DMS114 treated with DMSO at 0.1 percent for 48 hours (cell line): Measurements from ENCODE around the gene ADGRG7.
A peak's percentile ranks its signal among the peaks of the same experiment; 100 is the strongest.

Experiments used
- DNase-seq: peaks from one replicate; lab custom pipeline; 2025; ENCODE audit not compliant: unreplicated experiment; lab: John Stamatoyannopoulos, UW

Gene ADGRG7

DNA sequence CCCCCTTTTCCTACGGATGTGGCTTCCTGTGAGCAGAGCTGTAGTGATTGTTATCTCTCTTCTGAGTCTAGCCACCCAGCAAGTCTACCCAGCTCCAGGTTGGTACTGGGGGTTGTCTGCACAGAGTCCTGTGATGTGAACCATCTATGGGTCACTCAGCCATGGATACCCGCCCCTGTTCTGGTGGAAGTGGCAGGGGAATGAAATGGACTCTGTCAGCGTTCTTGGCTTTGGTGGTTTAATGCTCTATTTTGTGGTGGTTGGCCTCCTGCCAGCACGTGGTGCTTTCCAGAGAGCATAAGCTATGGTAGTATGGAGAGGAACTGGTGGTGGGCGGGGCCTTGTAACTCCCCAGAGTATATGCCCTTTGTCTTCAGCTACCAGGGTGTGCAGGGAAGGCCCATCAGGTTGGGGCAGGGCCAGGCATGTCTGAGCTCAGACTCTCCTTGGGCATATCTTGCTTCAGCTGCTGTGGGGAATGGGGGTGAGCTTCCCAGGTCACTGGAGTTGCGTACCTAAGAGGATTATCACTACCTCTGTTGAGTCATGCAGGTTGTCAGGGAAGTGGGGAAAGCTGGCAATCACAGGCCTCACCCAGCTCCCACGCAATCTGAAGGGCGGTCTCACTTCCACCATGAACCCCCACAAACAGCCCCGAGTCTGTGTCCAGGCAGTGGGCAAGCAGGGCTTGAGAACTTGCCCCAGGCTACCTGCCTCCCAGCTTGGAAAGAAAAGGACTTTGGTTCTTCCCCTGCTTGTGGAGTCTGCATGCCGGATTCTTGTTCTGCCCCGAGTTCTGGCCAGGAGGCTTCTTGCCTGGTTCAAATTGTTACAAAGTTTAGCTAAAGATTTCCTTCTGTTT lies 9.0 kb upstream of the ADGRG7 start:
- DNase-seq = no peak

DNA sequence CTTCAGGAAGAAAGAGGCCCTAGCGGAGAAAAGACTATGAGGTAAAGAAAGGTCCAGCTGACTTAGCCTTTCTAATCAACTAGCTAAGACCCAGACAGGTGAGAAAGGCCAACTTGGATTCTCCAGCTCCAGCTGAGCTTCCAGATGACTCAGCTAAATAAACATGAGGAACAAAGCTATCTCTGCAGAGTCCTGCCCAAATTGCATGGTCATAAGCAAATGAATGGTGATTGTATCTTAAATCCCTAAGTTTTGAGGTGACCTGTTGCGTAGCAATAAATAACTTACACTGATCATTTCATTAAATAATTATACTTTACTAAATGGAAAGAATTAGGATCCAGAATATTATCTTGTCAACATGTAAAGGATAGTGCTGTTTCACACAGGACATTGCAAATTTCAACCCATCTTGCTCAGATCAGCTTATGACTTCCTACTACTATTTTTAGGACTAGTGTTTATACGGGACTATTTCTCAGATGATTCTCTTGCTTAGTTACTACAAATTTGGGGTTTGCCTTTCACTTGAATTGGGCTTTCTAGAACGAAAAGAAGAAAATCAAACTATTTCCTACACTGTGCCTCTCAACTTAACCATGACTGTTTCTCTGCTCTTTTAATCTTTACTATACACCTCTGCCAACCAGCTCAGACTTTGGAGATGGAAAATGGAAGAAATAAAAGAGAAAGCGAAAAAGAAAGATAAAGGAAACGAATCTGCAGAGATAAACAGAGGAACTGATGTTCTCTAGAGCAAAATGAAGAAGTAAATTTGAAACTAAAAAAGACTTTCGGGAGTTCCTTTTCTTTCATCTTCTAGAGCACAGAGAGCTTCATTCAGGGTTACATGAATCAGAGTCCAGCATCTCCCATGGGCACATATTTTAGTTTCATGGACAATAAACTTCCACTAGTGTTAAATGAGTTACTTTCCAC lies 6.6 kb upstream of the ADGRG7 start:
- DNase-seq = no peak

DNA sequence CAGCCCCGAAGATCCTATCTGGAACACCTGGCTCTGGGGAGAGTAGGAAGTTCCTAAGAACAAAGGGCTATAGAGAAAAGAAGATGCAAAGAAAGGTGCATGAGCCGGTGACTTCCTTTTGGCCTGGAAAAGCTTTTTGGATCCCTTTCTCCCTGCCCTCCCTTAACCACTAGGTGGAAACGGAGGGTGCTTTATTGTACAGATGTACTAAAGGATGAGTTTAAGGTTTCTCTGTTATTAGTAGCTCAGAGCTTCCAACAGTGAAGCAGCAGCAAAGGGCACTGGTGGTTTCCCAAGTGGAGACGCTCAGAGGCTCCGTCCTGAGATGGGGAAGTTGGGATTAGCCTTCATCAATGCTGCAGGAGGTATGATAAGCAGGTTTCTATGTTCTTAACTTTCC lies 5.9 kb upstream of the ADGRG7 start:
- peak; percentile 11 for DNase-seq

DNA sequence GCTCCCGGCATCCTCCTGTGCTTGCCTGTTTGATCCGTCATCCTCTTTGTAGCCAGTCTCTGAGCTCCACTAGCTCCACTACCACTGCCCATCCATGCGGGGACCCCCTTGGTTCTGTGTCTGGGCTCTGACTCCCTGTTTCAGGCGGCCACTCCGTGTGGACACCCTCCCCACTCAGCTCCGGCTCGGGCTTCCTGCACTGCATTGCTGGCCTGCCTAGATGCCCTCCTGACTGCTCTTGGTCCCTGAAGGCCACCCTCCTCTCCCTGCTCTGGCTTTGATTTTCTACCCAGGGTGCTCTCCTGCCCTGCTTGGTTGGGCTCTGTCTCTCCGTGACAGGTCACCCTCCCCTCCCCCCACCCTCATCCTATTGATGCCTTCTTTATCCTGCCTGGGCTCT lies 4.0 kb upstream of the ADGRG7 start:
- no peak for DNase-seq

DNA sequence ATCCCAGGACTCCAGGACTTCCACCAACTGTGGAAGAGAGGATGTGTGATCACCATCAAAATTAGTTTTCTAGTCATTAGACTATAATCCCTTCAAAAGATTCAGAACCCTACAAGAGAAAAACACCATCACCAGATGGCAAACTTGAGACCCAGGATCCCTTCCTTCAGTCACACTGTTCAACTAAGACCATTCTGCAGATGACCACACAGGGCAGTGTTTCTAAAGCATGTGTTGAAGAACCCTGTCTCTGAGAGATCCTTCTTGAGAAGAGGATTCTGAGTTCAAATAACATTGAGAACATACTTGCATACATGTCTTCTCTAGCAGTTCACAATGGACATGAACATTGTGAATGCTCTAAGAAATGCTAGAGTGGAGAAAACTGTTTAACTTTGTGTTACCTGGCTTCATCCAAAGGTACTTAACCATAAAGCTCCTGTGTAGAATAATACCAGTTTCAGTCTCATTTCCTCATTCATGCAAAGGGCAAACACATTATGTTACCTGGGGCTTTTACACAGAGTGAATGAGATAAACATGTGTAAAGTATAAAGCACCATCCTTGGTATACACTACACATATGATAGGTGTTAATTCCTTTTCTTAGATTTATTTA lies 2.4 kb upstream of the ADGRG7 start:
- no peak for DNase-seq

DNA sequence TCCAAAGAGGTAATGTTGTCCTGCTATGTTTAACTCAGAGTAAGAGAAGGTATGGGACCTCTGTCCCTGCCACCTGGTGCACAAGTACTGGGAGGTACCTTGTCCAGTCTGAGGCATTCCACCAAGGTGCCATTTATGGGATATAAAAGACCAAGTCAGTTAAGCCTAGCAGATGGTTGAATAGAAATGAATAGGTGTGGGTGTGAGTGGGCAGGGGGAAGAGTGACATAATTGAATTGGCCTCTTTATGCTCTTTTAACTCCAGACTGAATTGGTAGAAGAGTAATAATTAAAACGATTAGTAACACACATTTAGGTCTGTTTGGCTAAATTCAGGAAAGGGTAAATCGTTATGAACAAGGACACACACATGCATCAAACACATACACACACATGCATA lies 562 bp downstream of the ADGRG7 start:
- DNase-seq = no peak

DNA sequence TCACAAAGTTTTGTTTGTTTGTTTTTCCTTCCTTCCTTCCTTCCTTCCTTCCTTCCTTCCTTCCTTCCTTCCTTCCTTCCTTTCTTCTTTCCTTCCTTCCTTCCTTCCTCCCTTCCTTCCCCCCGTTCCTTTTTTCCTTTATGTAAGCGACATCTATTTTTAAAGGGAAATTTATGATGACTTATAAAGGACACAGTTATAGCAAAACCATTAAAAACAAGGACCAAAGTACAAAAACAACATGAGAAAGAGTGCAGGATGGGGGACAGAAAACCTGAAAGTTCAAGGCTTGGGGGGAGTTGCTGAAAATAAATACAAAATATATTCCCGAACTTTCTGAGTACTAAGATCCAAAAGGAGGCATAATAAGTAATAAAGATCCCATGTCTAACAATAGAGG lies 1.8 kb downstream of the ADGRG7 start:
- no peak for DNase-seq

DNA sequence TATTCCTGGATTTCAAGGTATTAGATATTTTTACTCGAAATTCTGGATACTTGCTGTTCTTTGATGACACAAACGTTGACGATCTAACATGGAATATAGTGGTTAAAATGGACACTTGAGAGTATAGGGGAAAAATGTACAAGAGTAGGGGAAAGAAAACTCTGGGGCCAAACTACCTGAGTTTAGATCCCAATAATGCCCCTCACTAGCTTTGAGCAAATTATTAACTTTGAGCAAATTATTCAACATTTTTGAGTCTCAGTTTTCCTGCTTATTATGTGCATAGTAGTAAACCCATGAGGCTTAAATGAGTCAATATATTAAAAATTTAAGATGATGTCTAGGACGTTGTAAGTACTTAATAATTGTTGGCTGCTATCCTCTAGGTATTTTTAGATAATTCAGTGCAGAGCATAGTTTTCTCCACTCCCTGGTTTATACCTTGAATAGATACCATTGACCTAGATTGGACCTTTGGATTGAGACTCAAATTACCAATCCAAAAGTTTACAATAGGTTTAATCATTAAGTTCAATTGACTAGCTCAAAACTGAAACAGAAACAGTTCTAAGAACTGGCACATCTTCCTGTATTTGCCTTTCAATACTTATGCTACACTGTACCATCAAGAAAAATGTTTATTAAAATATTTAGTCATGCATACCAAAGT lies 4.5 kb downstream of the ADGRG7 start:
- no peak for DNase-seq

DNA sequence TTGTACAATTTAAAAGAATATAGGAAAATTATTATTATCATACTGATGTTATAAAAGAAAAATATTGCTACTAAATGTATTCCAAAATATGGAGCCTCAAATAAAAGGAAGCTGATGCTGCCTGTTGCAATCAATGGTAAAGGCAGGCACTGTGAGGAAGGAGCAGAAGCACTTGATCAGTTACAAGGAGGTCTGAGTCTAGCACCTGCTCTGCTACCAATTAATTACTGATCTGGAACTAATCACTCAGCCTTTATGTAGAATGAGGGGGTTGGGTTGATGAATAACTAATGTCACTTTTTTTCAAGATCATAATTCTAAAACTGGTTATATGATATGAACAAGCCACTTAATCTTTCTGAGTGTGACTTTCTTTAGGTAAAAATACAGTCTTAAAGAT lies 5.5 kb downstream of the ADGRG7 start:
- no peak for DNase-seq

DNA sequence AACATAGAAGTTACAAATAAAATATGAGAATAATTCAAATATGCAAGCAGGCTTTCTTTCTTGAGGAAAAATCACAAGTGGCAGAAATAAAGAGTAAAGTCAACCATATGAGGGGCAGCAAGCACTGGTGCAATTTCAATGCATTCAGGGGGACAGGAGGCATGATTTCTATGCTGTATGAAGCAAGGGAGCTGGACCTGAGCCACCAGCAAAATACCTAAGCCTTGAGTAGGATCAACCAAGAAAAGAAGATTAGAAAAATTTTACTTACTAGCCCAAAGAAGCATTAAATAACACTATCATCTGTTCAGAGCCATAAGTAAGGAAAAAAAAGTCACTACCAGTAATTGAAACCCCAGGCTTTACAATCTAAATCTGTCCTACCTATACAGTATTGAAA lies 6.3 kb downstream of the ADGRG7 start:
- DNase-seq = no peak

DNA sequence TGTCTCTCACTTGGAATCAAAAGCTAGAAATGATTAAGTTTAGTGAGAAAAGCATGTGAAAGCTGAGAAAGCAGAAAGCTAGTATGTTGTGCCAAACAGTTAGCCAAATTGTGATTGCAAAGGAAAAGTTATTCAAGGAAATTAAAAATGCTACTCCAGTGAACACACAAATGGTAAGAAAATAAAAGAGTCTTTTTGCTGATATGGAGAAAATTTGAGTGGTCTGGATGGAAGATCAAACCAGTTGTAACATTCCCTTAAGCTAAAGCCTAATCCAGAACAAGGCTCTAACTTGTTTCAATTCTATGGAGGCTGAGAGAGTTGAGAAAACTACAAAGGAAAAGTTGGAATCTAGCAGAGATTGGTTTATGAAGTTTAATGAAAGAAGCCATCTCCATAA lies 11.8 kb downstream of the ADGRG7 start:
- no peak for DNase-seq

DNA sequence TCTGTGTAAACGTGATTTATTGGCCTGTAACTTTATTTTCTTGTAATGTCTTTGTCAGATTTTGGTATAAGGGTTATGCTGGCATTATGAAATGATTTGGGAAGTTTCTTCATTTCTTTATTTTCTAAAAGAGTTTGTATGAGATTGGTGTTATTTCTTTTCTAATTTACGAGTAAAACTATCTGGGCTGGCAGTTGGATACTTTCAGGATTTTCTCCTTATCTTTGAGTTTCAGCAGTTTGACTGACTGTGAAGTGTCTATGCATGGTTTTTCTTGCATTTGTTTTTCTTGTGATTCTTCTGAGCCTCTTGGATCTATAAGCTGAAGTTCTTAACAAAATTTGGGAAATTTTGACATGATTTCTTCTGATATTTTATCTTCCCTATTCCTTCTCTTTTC lies 18.1 kb downstream of the ADGRG7 start:
- no peak for DNase-seq

DNA sequence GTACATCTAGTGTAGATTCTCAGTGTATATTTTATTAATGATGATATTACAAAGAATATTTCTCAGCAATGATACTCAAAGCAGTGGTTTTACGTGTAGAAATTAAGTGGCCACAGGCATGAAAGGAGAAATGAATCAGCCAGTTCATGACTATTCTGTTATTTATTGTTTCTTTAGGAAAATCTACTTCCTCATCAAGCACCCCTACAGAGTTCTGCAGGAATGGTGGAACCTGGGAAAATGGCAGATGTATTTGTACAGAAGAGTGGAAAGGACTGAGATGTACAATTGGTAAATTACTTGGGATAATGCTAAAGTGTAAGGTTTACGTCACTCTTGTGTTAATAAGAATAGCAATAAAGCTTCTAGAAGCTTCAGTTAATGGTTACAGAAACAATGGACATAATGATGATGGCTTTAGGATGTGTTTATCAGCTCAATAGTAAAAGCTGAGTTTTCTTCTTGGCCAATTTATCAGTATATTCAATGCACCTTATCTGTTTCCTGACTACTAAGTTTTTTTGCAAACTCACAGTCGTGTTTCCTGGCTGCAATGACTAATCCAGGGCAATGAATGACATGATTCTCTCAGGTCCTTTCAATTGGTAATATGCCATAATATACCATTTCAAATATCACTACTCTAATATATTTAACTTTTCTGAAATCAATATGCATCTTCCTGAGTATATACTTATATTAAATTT lies 20.2 kb downstream of the ADGRG7 start:
- DNase-seq = no peak

DNA sequence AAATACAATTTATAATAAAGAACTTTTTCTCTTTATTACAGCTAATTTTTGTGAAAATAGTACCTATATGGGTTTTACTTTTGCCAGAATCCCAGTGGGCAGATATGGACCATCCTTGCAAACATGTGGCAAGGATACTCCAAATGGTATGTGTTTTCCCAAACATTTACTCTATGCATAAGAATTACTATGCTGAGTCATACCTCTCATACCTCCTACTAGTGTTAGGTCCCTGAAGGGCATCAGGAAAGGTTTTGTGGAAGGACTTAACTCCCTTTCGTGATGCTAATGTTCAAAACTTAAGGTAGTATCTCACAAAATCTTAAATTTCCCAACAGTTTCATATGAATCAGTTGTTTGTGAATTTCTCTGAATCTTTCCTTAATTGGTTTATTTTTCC lies 21.3 kb downstream of the ADGRG7 start:
- DNase-seq = no peak

DNA sequence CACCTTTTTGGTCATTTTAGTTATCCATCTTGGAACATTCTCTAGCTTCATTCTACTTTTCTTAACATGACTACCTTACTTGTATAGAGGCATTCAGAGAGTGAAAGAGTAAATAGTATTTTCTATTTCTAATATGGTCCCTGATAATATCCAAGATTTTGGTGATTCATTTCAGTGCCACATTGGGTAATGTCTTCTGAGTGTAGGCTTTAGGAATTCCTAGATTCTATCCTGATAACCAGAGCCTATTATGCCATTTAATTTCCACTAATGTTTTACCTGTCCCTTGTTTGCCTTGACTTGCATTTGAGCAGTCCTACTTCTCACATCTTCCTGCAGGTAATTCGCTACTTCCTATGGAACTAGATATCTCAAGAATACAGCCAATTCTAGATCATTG lies 21.8 kb downstream of the ADGRG7 start:
- no peak for DNase-seq

DNA sequence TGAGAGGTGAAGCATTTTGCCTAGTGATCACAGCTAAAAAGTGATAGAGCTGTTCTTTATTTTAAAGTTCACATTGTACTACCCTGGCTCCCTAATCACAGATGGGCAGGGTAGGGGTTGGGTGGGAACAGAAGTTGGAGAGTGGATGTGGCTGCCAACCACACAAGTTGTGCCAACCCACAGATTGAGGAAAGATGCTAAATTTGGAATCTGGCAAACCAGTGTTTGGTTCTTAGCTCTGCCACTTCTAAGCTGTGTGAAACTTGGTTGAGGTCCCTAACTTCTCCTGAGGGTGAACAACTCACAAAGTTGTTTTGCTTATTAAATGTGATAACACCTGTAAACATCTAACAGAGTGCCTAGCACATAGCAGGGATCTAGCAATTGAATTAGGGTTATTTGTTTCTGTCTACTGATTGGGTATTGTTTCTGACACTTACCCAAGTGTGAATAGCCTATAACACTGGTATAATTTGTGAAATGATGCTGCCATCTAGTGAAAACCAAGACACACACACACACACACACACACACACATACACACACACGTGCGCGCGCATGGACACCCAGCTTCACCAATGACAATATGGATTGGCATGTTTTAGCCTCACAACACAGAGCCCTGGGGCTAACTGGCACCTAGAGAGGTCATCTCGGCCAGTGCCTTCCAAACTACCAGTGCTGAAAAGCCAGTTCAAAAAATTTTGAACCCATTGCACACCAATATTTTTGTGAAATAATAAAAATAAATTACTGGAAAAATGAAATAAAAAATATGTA lies 25.3 kb downstream of the ADGRG7 start:
- peak; percentile 1 for DNase-seq

DNA sequence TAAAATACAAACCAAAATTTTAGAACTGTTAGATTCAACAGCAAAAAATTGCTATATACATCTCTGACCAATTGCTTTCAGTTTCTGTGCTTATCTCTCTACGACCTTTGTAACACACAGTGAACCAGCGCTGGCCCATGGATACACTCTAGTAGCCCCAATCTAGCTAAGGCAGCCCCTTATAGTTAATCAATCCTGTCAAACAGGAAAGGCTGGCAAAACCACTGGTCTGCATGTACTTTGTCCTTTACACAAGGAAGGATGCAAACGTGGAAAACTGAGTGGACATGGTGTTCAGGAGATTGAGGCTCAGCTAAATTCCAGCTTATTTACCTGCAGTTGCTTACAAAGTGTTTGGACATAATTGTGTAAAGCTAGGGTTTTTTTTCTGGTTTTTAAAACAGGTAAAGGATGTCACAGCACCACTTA lies 25.9 kb downstream of the ADGRG7 start:
- DNase-seq = no peak

DNA sequence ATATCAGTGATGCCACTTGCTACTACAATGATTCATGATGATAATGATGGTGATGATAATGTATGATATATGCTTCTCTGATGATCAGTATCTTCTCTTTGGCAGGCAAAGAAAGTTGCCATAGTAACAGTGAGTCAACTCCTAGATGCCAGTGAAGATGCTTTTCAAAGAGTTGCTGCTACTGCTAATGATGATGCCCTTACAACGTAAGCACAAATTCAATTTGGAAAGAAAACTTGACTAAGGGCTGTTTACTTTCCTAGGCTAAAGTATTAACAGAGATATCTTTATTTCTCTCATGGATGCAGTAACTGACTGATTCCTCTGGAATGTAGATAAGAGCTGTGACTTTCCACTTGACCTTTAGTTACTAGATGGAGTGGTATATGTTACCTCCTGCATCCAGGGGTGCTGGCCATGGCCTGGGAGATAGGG lies 27.8 kb downstream of the ADGRG7 start:
- no peak for DNase-seq

DNA sequence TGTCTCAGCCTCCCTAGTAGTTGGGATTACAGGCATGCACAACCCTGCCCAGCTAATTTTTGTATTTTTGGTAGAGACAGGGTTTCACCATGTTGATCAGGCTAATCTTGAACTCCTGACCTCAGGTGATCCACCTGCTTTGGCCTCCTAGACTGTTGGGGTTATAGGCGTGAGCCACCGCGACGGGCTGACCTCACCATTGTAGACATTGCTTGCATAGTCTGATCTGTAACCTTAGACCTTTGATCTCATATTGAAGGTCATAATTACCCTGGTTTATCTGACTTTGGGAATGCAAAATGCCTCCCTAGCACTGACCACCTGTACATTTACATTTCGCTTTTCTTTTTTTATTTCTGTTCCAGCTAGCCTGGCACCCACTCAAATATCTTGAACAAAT lies 31.2 kb downstream of the ADGRG7 start:
- DNase-seq = no peak
